Endothelial cell (in vitro differentiated cells): ENCODE data around the gene AGTR2. TPM values are rescaled to one million over a fixed set of nuclear protein-coding genes. Genes with fewer than 3 reads are reported as not detected.
A peak's percentile ranks its signal among the peaks of the same experiment; 100 is the strongest.

Experiments
- DNase-seq: peaks from one replicate; pipeline ENCODE4 v3.0.0; 2021; ENCODE audit warnings: low spot score
- H3K27ac Mint-ChIP-seq: one replicate; pipeline ENCODE4 v1.8.0; 2021; ENCODE audit warnings: mixed read lengths, inconsistent platforms; ENCODE audit not compliant: unreplicated experiment
- H3K27me3 Mint-ChIP-seq: one replicate; pipeline ENCODE4 v1.8.0; 2021; ENCODE audit warnings: mild to moderate bottlenecking, moderate library complexity, mixed read lengths, inconsistent platforms; ENCODE audit not compliant: unreplicated experiment
- H3K36me3 Mint-ChIP-seq: one replicate; pipeline ENCODE4 v1.8.0; 2021; ENCODE audit warnings: mild to moderate bottlenecking, low read depth, mixed read lengths, inconsistent platforms; ENCODE audit not compliant: unreplicated experiment
- H3K4me1 Mint-ChIP-seq: one replicate; pipeline ENCODE4 v1.8.0; 2021; ENCODE audit warnings: mild to moderate bottlenecking, mixed read lengths, inconsistent platforms; ENCODE audit not compliant: unreplicated experiment
- H3K4me3 Mint-ChIP-seq: one replicate; pipeline ENCODE4 v1.8.0; 2021; ENCODE audit warnings: mild to moderate bottlenecking, mixed read lengths, inconsistent platforms; ENCODE audit not compliant: unreplicated experiment
- H3K9me3 Mint-ChIP-seq: one replicate; pipeline ENCODE4 v1.8.0; 2021; ENCODE audit warnings: mixed read lengths, inconsistent platforms; ENCODE audit not compliant: unreplicated experiment
- CTCF ChIP-seq: fragments of 200-600 bp; sonication (generic); IDR thresholded peaks from one replicate; pipeline ENCODE4 v1.5.0; 2021; ENCODE audit warnings: antibody characterized with exemption; ENCODE audit not compliant: unreplicated experiment
- total RNA-seq: library from RNA; stranded (reverse); fragmentation: NEBNext Ultra II Directional; extraction: Animal tissue kit (Norgen Biotek cat#: 25700); gene quantifications from one replicate; pipeline ENCODE4 v1.2.1, GENCODE V29; 2021; ENCODE audit not compliant: unreplicated experiment

Gene AGTR2
- total RNA-seq, 1 donor from 2014 or later, result 0.13 TPM

- Mint-ChIP-seq H3K9me3 (no peaks in the 10 kb centered on the region), H3K4me1 (no peaks in the 10 kb centered on the region), H3K27me3 (no peaks in the 10 kb centered on the region), H3K36me3 (no peaks in the 10 kb centered on the region), H3K27ac (no peak overlapping the region), H3K4me3 (no peak overlapping the region)
- DNase-seq, result no peak
- no peak for TF ChIP-seq CTCF
Observed at GRCh38 chrX:116185163-116185562, 14.6 kb downstream of the AGTR2 start.

DNA sequence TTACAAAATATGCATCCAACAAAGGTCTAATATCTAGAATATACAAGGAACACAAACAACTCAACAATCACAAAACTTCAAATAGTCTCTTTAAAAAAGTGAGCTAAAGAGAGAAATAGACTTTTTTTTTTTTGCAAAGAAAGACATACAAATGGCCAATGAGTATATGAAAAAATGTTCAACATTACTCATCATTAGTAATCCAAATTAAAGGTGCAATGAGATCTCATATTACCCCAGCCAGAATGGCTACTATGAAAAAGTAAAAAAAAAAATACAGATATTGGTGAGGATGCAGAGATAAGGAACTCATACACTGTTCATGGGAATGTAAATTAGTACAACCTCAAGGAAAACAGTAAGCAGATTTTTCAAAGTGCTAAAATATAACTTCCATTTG, 24.1 kb downstream of the AGTR2 start:
- Mint-ChIP-seq H3K4me1 (no peaks in the 10 kb centered on the region), H3K9me3 (no peaks in the 10 kb centered on the region), H3K36me3 (no peaks in the 10 kb centered on the region), H3K27me3 (no peaks in the 10 kb centered on the region), H3K27ac (no peak overlapping the region), H3K4me3 (no peak overlapping the region)
- DNase-seq, result no peak
- TF ChIP-seq CTCF, result no peak

GRCh38 chrX:116198235-116198634, 27.7 kb downstream of the AGTR2 start:
- Mint-ChIP-seq H3K4me1 (peaks cover 2% of the 10 kb centered on the region), H3K27me3 (no peaks in the 10 kb centered on the region), H3K36me3 (no peaks in the 10 kb centered on the region), H3K27ac (no peak overlapping the region), H3K4me3 (no peak overlapping the region), H3K9me3 (no peaks in the 10 kb centered on the region)
- no peak for DNase-seq
- TF ChIP-seq CTCF, result no peak

GRCh38 chrX:116198810-116199209, 28.3 kb downstream of the AGTR2 start:
- H3K27me3 Mint-ChIP-seq, result no peaks in the 10 kb centered on the region

DNA sequence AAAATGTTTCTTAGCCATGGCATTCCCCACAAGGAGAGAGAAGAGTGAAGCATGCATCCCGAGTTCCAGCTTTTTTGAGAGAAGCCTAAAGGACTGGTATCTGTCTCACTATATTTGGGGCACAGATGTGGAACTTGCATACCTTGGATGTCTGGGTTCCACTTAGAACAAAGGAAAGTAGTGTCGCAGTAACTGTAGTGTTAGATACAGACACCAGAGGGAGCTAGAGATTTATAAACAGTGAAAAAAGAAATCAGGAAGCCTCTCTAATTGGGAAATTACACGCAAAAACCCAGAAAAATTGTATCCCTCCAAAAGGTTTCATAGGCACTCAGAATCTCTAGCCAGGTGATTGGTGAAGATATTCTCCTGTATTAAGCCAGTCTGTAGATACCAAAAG, 34.4 kb downstream of the AGTR2 start:
- Mint-ChIP-seq H3K27me3 (no peaks in the 10 kb centered on the region), H3K27ac (no peak overlapping the region), H3K4me1 (peaks cover 2% of the 10 kb centered on the region), H3K36me3 (no peaks in the 10 kb centered on the region), H3K4me3 (no peak overlapping the region), H3K9me3 (no peaks in the 10 kb centered on the region)
- DNase-seq, result peak; percentile 2
- TF ChIP-seq CTCF, result peak; percentile 67

More at GRCh38 chrX:116198810-116199209, 28.3 kb downstream of the AGTR2 start:
- TF ChIP-seq CTCF, result peak; percentile 36
- no peak overlapping the region for H3K4me3 Mint-ChIP-seq
- H3K9me3 Mint-ChIP-seq, result no peaks in the 10 kb centered on the region
- no peak overlapping the region for H3K27ac Mint-ChIP-seq
- no peaks in the 10 kb centered on the region for H3K36me3 Mint-ChIP-seq
- H3K4me1 Mint-ChIP-seq, result peaks cover 2% of the 10 kb centered on the region
- no peak for DNase-seq
